Measurements from ENCODE around the gene NUBP1. TPM values are rescaled to one million over a fixed set of nuclear protein-coding genes. Genes with fewer than 3 reads are reported as not detected.

NUBP1 gene
- total RNA-seq, 1 donor, result 19.5 TPM

- no peak overlapping the region for H3K4me3 ChIP-seq (ENCODE audit: insufficient read depth, low read length)
- peaks cover 16% of the 10 kb centered on the region for H3K36me3 ChIP-seq (ENCODE audit: insufficient read depth, low read length)
- no peaks in the 10 kb centered on the region for H3K9me3 ChIP-seq (ENCODE audit: low read depth, low read length)
- H3K27me3 ChIP-seq (ENCODE audit: insufficient read depth, low read length), result no peaks in the 10 kb centered on the region
- H3K79me2 ChIP-seq (ENCODE audit: insufficient read depth, low read length), result no peaks in the 10 kb centered on the region
- H3K4me2 ChIP-seq (ENCODE audit: insufficient read depth, low read length), result no peak overlapping the region
- H2AFZ ChIP-seq (ENCODE audit: low read length), result no peak overlapping the region
- TF ChIP-seq, protein P1, sequence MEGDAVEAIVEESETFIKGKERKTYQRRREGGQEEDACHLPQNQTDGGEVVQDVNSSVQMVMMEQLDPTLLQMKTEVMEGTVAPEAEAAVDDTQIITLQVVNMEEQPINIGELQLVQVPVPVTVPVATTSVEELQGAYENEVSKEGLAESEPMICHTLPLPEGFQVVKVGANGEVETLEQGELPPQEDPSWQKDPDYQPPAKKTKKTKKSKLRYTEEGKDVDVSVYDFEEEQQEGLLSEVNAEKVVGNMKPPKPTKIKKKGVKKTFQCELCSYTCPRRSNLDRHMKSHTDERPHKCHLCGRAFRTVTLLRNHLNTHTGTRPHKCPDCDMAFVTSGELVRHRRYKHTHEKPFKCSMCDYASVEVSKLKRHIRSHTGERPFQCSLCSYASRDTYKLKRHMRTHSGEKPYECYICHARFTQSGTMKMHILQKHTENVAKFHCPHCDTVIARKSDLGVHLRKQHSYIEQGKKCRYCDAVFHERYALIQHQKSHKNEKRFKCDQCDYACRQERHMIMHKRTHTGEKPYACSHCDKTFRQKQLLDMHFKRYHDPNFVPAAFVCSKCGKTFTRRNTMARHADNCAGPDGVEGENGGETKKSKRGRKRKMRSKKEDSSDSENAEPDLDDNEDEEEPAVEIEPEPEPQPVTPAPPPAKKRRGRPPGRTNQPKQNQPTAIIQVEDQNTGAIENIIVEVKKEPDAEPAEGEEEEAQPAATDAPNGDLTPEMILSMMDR (IDR thresholded peaks at IDR 0.05; ENCODE audit: extremely low read depth, low read depth, low read length), result no peak
- no peak for DNase-seq (ENCODE audit: insufficient read length, low spot score, missing footprints)
- H3K4me1 ChIP-seq (ENCODE audit: insufficient read depth, low read length), result peaks cover 18% of the 10 kb centered on the region
- H4K20me1 ChIP-seq (ENCODE audit: insufficient read depth, low read length), result no peaks in the 10 kb centered on the region
- H3K27ac ChIP-seq (ENCODE audit: low read depth, low read length), result no peak overlapping the region
Measured at GRCh38 chr16:10750793-10751192, 7.2 kb downstream of the NUBP1 start.

DNA sequence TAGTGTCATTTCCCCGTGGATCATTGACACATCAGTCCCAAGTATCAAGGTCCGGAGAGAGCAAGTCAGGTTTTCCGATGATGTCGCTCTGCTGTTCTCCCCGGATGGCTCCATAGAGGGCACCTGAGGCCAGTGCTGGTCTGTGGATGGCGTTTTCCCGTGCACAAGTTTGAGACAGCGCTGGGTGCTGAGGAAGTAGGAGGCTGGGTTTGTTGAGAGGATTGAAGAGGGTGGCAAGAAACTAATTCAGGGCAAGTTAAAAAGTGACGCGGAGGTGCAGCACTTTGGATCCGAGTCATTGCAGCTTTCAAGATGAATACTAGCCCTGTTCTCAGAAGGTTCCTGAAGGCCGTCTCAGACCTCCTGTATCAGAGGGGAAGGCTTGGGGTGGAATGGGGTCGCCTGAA lies 7.7 kb downstream of the NUBP1 start:
- no peak for DNase-seq (ENCODE audit: insufficient read length, low spot score, missing footprints)
- no peak overlapping the region for H2AFZ ChIP-seq (ENCODE audit: low read length)
- no peak overlapping the region for H3K27ac ChIP-seq (ENCODE audit: low read depth, low read length)
- no peak overlapping the region for H3K4me3 ChIP-seq (ENCODE audit: insufficient read depth, low read length)
- H3K27me3 ChIP-seq (ENCODE audit: insufficient read depth, low read length), result no peaks in the 10 kb centered on the region
- H3K4me1 ChIP-seq (ENCODE audit: insufficient read depth, low read length), result peaks cover 20% of the 10 kb centered on the region
- H3K79me2 ChIP-seq (ENCODE audit: insufficient read depth, low read length), result no peaks in the 10 kb centered on the region
- no peaks in the 10 kb centered on the region for H3K9me3 ChIP-seq (ENCODE audit: low read depth, low read length)
- H4K20me1 ChIP-seq (ENCODE audit: insufficient read depth, low read length), result no peaks in the 10 kb centered on the region
- TF ChIP-seq, protein P1 (IDR thresholded peaks at IDR 0.05; ENCODE audit: extremely low read depth, low read depth, low read length), result no peak
- H3K36me3 ChIP-seq (ENCODE audit: insufficient read depth, low read length), result peaks cover 16% of the 10 kb centered on the region
- no peak overlapping the region for H3K4me2 ChIP-seq (ENCODE audit: insufficient read depth, low read length)

- H4K20me1 ChIP-seq (ENCODE audit: insufficient read depth, low read length), result no peaks in the 10 kb centered on the region
- no peaks in the 10 kb centered on the region for H3K27me3 ChIP-seq (ENCODE audit: insufficient read depth, low read length)
- H3K4me1 ChIP-seq (ENCODE audit: insufficient read depth, low read length), result peaks cover 26% of the 10 kb centered on the region
- no peak overlapping the region for H3K27ac ChIP-seq (ENCODE audit: low read depth, low read length)
- H3K79me2 ChIP-seq (ENCODE audit: insufficient read depth, low read length), result no peaks in the 10 kb centered on the region
- H3K9me3 ChIP-seq (ENCODE audit: low read depth, low read length), result no peaks in the 10 kb centered on the region
- no peak overlapping the region for H3K4me3 ChIP-seq (ENCODE audit: insufficient read depth, low read length)
- TF ChIP-seq, protein P1 (IDR thresholded peaks at IDR 0.05; ENCODE audit: extremely low read depth, low read depth, low read length), result no peak
- peaks cover 18% of the 10 kb centered on the region for H3K36me3 ChIP-seq (ENCODE audit: insufficient read depth, low read length)
- no peak overlapping the region for H3K4me2 ChIP-seq (ENCODE audit: insufficient read depth, low read length)
- no peak overlapping the region for H2AFZ ChIP-seq (ENCODE audit: low read length)
- no peak for DNase-seq (ENCODE audit: insufficient read length, low spot score, missing footprints)
Measured at GRCh38 chr16:10752843-10753523, 9.3 kb downstream of the NUBP1 start.

DNA sequence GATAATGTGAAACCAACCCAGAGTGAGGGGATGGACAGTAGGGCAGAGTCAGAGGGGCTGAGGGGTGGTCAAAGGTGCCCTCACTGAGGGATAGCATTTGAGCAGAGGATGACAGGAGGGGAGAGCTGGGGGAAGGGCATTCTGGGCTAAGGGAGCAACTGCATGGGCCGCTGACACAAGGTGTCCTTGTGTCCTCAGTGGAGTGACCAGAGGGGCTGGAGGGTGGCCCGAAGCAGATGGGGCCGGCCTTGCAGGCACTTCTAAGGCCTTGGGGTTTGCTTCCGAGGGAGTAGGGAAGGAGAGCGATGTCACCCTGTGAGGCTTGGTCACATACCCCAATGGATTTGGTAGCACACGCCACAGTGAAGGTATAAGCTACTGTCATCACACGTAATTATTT lies 10.0 kb downstream of the NUBP1 start:
- Histone ChIP-seq H3K9me3 (ENCODE audit: low read depth, low read length) (no peaks in the 10 kb centered on the region), H3K27ac (ENCODE audit: low read depth, low read length) (no peak overlapping the region), H3K27me3 (ENCODE audit: insufficient read depth, low read length) (no peaks in the 10 kb centered on the region), H2AFZ (ENCODE audit: low read length) (no peak overlapping the region), H3K4me2 (ENCODE audit: insufficient read depth, low read length) (no peak overlapping the region), H3K4me1 (ENCODE audit: insufficient read depth, low read length) (peaks cover 26% of the 10 kb centered on the region), H3K36me3 (ENCODE audit: insufficient read depth, low read length) (peaks cover 18% of the 10 kb centered on the region), H3K4me3 (ENCODE audit: insufficient read depth, low read length) (no peak overlapping the region), H3K79me2 (ENCODE audit: insufficient read depth, low read length) (no peaks in the 10 kb centered on the region), H4K20me1 (ENCODE audit: insufficient read depth, low read length) (no peaks in the 10 kb centered on the region)
- no peak for DNase-seq (ENCODE audit: insufficient read length, low spot score, missing footprints)
- TF ChIP-seq, protein P1 (IDR thresholded peaks at IDR 0.05; ENCODE audit: extremely low read depth, low read depth, low read length), result no peak
